ENCODE results near the gene MFF.
A peak's percentile ranks its signal among the peaks of the same experiment; 100 is the strongest.

Gene MFF

DNA sequence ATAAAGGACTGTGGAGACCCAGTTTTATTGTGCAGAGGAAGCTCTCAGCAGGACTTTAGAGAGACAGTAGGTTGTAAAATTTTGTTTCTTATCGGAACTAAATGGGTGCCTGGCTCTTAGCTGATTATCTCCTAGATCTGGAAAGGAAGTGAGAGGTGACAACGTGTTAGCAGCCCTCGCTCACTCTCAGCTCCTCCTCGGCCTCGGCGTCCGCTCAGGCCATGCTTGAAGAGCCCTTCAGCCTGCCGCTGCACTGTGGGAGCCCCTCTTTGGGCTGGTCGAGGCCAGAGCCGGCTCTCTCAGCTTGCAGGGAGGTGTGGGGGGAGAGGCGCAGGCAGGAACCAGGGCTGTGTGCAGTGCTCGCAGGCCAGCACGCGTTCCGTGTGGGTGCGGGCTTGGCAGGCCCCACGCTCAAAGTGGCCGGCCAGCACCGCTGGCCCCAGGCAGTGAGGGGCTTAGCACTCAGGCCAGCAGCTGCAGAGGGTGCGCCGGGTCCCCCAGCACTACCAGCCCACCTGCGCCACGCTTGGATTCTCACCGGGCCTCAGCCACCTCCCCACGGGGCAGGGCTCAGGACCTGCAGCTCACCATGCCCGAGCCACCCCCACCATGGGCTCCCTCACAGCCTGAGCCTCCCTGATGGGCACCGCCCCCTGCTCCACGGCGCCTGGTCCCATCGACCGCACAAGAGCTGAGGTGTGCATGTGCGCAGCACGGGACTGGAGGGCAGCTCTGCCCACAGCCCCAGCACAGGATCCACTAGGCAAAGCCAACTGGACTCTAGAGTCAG is 4.6 kb upstream of the MFF start:
- H3K4me2 ChIP-seq (ENCODE audit: low read depth, low read length, poor library complexity, severe bottlenecking): peak overlapping the region; percentile 46
- H3K79me2 ChIP-seq (ENCODE audit: insufficient read depth, low read length): peaks cover 4% of the 10 kb centered on the region
- peaks cover under 1% of the 10 kb centered on the region for H4K20me1 ChIP-seq (ENCODE audit: insufficient read depth, low read length, poor library complexity, severe bottlenecking)
- peaks cover 17% of the 10 kb centered on the region; the same call in 1 of the 2 replicates for H3F3A ChIP-seq (ENCODE audit: low read depth)
- no peak overlapping the region for H2AFZ ChIP-seq (ENCODE audit: low read length)
- no peaks in the 10 kb centered on the region for H3K27me3 ChIP-seq (ENCODE audit: insufficient read depth, low read length, poor library complexity, severe bottlenecking)
- H3K9me3 ChIP-seq (ENCODE audit: insufficient read depth, low read depth, low read length): 0 out of 2 replicates have a peak, but pooled peaks cover 4% of the 10 kb centered on the region
- H3K36me3 ChIP-seq (ENCODE audit: insufficient read depth, low read length): no peaks in the 10 kb centered on the region
- no peak overlapping the region for H3K9ac ChIP-seq (ENCODE audit: low read depth, low read length, poor library complexity, severe bottlenecking)
- peaks cover 38% of the 10 kb centered on the region for H3K4me1 ChIP-seq (ENCODE audit: insufficient read depth, low read length, poor library complexity, severe bottlenecking)
- no peak for TF ChIP-seq EZH2phosphoT487 (IDR thresholded peaks at IDR 0.05; ENCODE audit: borderline replicate concordance)
- TF ChIP-seq, protein P1, sequence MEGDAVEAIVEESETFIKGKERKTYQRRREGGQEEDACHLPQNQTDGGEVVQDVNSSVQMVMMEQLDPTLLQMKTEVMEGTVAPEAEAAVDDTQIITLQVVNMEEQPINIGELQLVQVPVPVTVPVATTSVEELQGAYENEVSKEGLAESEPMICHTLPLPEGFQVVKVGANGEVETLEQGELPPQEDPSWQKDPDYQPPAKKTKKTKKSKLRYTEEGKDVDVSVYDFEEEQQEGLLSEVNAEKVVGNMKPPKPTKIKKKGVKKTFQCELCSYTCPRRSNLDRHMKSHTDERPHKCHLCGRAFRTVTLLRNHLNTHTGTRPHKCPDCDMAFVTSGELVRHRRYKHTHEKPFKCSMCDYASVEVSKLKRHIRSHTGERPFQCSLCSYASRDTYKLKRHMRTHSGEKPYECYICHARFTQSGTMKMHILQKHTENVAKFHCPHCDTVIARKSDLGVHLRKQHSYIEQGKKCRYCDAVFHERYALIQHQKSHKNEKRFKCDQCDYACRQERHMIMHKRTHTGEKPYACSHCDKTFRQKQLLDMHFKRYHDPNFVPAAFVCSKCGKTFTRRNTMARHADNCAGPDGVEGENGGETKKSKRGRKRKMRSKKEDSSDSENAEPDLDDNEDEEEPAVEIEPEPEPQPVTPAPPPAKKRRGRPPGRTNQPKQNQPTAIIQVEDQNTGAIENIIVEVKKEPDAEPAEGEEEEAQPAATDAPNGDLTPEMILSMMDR (conservative IDR thresholded peaks at IDR 0.05; ENCODE audit: low read length): no peak
- no peak overlapping the region for H3K4me3 ChIP-seq (ENCODE audit: low read length, poor library complexity, severe bottlenecking)
- H3K9me2 ChIP-seq (replicated peaks; ENCODE audit: low read depth, low read length): no peaks in the 10 kb centered on the region

DNA sequence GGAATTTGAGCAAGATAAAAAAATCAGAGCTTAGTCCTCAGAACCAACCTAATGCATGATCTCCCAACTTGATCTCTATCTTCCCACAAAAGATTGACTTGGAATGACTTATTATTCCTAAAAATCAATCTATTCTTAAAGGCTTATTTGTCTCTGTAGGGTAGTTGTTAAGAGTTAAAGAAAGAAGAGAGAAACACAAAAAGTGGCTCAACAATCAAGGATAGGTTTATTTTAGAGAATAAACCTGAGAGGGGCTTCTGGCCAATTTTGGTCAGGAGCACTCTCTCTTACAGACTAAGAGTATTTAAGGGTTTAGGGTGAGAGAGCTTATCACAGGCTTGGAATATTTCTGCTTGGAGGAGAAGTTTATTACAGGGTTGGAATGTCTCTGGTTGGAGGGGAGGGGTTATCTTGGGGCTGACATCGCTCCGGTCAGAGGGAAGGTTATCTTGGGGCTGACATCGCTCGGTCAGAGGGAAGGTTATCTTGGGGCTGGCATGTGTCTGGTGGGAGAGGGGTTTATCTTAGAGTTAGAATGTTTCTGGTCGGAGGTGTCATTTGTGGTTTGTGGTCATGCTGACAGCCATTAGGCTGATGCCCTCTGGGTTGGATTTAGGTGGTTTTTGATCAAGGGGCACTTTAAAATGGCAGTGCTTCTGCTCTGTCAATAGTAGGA is 2.4 kb upstream of the MFF start:
- Histone ChIP-seq H3K27me3 (ENCODE audit: insufficient read depth, low read length, poor library complexity, severe bottlenecking) (no peaks in the 10 kb centered on the region), H3F3A (ENCODE audit: low read depth) (peaks cover 17% of the 10 kb centered on the region; the same call in 1 of the 2 replicates), H3K4me1 (ENCODE audit: insufficient read depth, low read length, poor library complexity, severe bottlenecking) (peaks cover 56% of the 10 kb centered on the region), H3K9me2 (replicated peaks; ENCODE audit: low read depth, low read length) (no peaks in the 10 kb centered on the region), H2AFZ (ENCODE audit: low read length) (no peak overlapping the region), H3K4me2 (ENCODE audit: low read depth, low read length, poor library complexity, severe bottlenecking) (peak overlapping the region; percentile 98), H3K4me3 (ENCODE audit: low read length, poor library complexity, severe bottlenecking) (peak overlapping the region; percentile 86), H3K9ac (ENCODE audit: low read depth, low read length, poor library complexity, severe bottlenecking) (no peak overlapping the region), H4K20me1 (ENCODE audit: insufficient read depth, low read length, poor library complexity, severe bottlenecking) (peaks cover 21% of the 10 kb centered on the region), H3K9me3 (ENCODE audit: insufficient read depth, low read depth, low read length) (0 out of 2 replicates have a peak, but pooled peaks cover 4% of the 10 kb centered on the region), H3K79me2 (ENCODE audit: insufficient read depth, low read length) (peaks cover 25% of the 10 kb centered on the region), H3K36me3 (ENCODE audit: insufficient read depth, low read length) (no peaks in the 10 kb centered on the region)
- TF ChIP-seq EZH2phosphoT487 (IDR thresholded peaks at IDR 0.05; ENCODE audit: borderline replicate concordance): no peak
- TF ChIP-seq, protein P1 (conservative IDR thresholded peaks at IDR 0.05; ENCODE audit: low read length): no peak

DNA sequence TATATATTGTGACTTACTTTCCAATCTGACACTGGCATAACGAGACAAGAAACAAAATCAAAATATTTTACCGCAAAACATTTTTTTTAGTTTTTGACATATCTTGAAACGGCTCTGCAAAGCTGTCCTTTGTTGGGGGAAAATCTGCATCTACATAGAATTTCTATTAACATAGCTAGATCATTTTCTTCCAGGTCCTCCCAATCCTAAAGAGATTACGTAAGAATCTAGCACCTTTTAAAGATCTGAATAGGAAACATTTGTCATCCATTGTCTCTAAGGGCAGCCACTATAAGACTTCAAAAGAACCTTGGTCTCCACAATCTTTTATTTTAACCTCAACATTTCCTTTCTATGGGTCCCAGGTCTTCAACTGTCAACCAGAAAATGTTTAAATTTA is 1.2 kb upstream of the MFF start:
- H3K9ac ChIP-seq (ENCODE audit: low read depth, low read length, poor library complexity, severe bottlenecking): peak overlapping the region; percentile 94
- peak overlapping the region; percentile 98 for H3K4me2 ChIP-seq (ENCODE audit: low read depth, low read length, poor library complexity, severe bottlenecking)
- peaks cover 37% of the 10 kb centered on the region for H3K79me2 ChIP-seq (ENCODE audit: insufficient read depth, low read length)
- H3K4me3 ChIP-seq (ENCODE audit: low read length, poor library complexity, severe bottlenecking): peak overlapping the region; percentile 86
- H3F3A ChIP-seq (ENCODE audit: low read depth): peaks cover 17% of the 10 kb centered on the region; the same call in 1 of the 2 replicates
- no peaks in the 10 kb centered on the region for H3K27me3 ChIP-seq (ENCODE audit: insufficient read depth, low read length, poor library complexity, severe bottlenecking)
- peaks cover 32% of the 10 kb centered on the region for H4K20me1 ChIP-seq (ENCODE audit: insufficient read depth, low read length, poor library complexity, severe bottlenecking)
- no peak for TF ChIP-seq EZH2phosphoT487 (IDR thresholded peaks at IDR 0.05; ENCODE audit: borderline replicate concordance)
- TF ChIP-seq, protein P1 (conservative IDR thresholded peaks at IDR 0.05; ENCODE audit: low read length): no peak
- H3K9me2 ChIP-seq (replicated peaks; ENCODE audit: low read depth, low read length): no peaks in the 10 kb centered on the region
- H2AFZ ChIP-seq (ENCODE audit: low read length): no peak overlapping the region
- H3K9me3 ChIP-seq (ENCODE audit: insufficient read depth, low read depth, low read length): 0 out of 2 replicates have a peak, but pooled peaks cover 4% of the 10 kb centered on the region
- no peaks in the 10 kb centered on the region for H3K36me3 ChIP-seq (ENCODE audit: insufficient read depth, low read length)
- peaks cover 61% of the 10 kb centered on the region for H3K4me1 ChIP-seq (ENCODE audit: insufficient read depth, low read length, poor library complexity, severe bottlenecking)
